H1 (cell line): ENCODE measurements around the gene RAP1A. TPM values are rescaled to one million over a fixed set of nuclear protein-coding genes. Genes with fewer than 3 reads are reported as not detected.

Experiments
- CTCF ChIA-PET: fragments of 300-600 bp; sonication (Branson Sonifier 250); formaldehyde crosslinking; loops from one replicate; lab custom pipeline; 2021; ENCODE audit not compliant: partially characterized antibody; lab: Charles Lee
- POLR2A ChIA-PET: fragments of 300-600 bp; sonication (Branson Sonifier 250); formaldehyde crosslinking; loops from one replicate; lab custom pipeline; 2021; ENCODE audit warnings: inconsistent platforms; ENCODE audit not compliant: partially characterized antibody; lab: Charles Lee
- DNase-seq, 2 experiments: peaks; one replicate each; pipeline versions ENCODE4 v3.0.0 to v3.0.0-alpha.2; 2010 to 2022; ENCODE audit warnings: low spot score in 2 of 2, low read depth in 1 of 2, mixed read lengths in 1 of 2
- FAIRE-seq: peaks from 2 replicates; lab custom pipeline; 2011; peaks lifted over from hg19 to GRCh38; lab: Jason Lieb, UNC
- H2AFZ ChIP-seq: 2 replicates; pipeline ENCODE4 v1.8.1; 2012; ENCODE audit warnings: low read length, inconsistent platforms
- H2AK5ac ChIP-seq: 2 replicates; pipeline ENCODE4 v1.6.1; 2013; ENCODE audit warnings: low read depth, low read length
- H2BK120ac ChIP-seq: replicated peaks from 2 replicates; pipeline ENCODE3; 2013; ENCODE audit warnings: low read depth, low read length, inconsistent platforms
- H2BK12ac ChIP-seq: 2 replicates; pipeline ENCODE4 v1.6.1; 2013; ENCODE audit warnings: low read depth, low read length
- H2BK15ac ChIP-seq: 2 replicates; pipeline ENCODE4 v1.6.1; 2013; ENCODE audit warnings: low read length
- H2BK20ac ChIP-seq: 2 replicates; pipeline ENCODE4 v1.6.1; 2013; ENCODE audit warnings: low read length
- H2BK5ac ChIP-seq: 2 replicates; pipeline ENCODE4 v1.6.1; 2013; ENCODE audit warnings: low read depth, low read length
- H3K14ac ChIP-seq: 2 replicates; pipeline ENCODE4 v1.6.1; 2013; ENCODE audit warnings: inconsistent platforms; ENCODE audit not compliant: insufficient read length
- H3K18ac ChIP-seq: 2 replicates; pipeline ENCODE4 v1.6.1; 2013; ENCODE audit warnings: low read length; ENCODE audit errors: extremely low read depth
- H3K23ac ChIP-seq: 2 replicates; pipeline ENCODE4 v1.6.1; 2013; ENCODE audit warnings: inconsistent platforms; ENCODE audit not compliant: insufficient read length
- H3K23me2 ChIP-seq: 2 replicates; pipeline ENCODE4 v1.6.1; 2013; ENCODE audit warnings: low read depth, low read length
- H3K27ac ChIP-seq: 2 replicates; pipeline ENCODE4 v1.6.1; 2011; ENCODE audit warnings: low read depth, low read length, inconsistent platforms
- H3K27me3 ChIP-seq, 4 experiments: replicated peaks in 1 of 4; 1 replicate in 1 of 4; 2 replicates in 3 of 4; pipeline versions ENCODE4 v1.6.1 to v1.8.1; 2011 to 2013; ENCODE audit warnings: low read length in 3 of 4, mild to moderate bottlenecking in 3 of 4, inconsistent platforms in 2 of 4, mixed read lengths in 2 of 4, moderate library complexity in 1 of 4; ENCODE audit not compliant: control insufficient read depth in 3 of 4, insufficient read depth in 3 of 4; ENCODE audit errors: extremely low read depth in 1 of 4
- H3K36me3 ChIP-seq, 4 experiments: 2 replicates each; pipeline versions ENCODE4 v1.6.1 to v1.8.1; 2011 to 2013; ENCODE audit warnings: mild to moderate bottlenecking in 4 of 4, low read length in 3 of 4, moderate library complexity in 2 of 4, control low read depth in 1 of 4, inconsistent platforms in 1 of 4; ENCODE audit not compliant: insufficient read depth in 4 of 4, control insufficient read depth in 2 of 4
- H3K4ac ChIP-seq: replicated peaks from 2 replicates; pipeline ENCODE3; 2013; ENCODE audit warnings: low read length, low read depth, mixed read lengths, inconsistent platforms; ENCODE audit not compliant: insufficient read length
- H3K4me1 ChIP-seq, 4 experiments: replicated peaks in 1 of 4; 1 replicate in 1 of 4; 2 replicates in 3 of 4; pipeline versions ENCODE4 v1.6.1 to v1.8.1; 2011 to 2013; ENCODE audit warnings: low read length in 3 of 4, inconsistent platforms in 2 of 4, mixed read lengths in 1 of 4; ENCODE audit not compliant: insufficient read depth in 4 of 4, control insufficient read depth in 3 of 4
- H3K4me2 ChIP-seq, 2 experiments: 2 replicates each; pipeline versions ENCODE4 v1.6.1 to v1.8.1; 2011 to 2013; ENCODE audit warnings: low read depth in 2 of 2, low read length in 2 of 2, control low read depth in 1 of 2, inconsistent platforms in 1 of 2, mild to moderate bottlenecking in 1 of 2; ENCODE audit not compliant: insufficient read depth in 1 of 2
- H3K4me3 ChIP-seq, 4 experiments: fragments of 200-600, 300-600 bp in 1 of 4; sonication (generic), shearing (Covaris generic), sonication (Bioruptor Twin) in 1 of 4; 2 replicates each; pipeline versions ENCODE4 v1.5.1 to v1.8.1; 2011 to 2016; ENCODE audit warnings: low read length in 4 of 4, low read depth in 3 of 4, control low read depth in 2 of 4, inconsistent platforms in 2 of 4, mild to moderate bottlenecking in 2 of 4, mixed read lengths in 1 of 4, moderate library complexity in 1 of 4; ENCODE audit not compliant: insufficient read depth in 2 of 4; ENCODE audit errors: extremely low read depth in 1 of 4
- H3K56ac ChIP-seq: replicated peaks from 2 replicates; pipeline ENCODE3; 2013; ENCODE audit warnings: low read depth, mild to moderate bottlenecking, mixed read lengths, low read length, inconsistent platforms; ENCODE audit not compliant: insufficient read length
- H3K79me1 ChIP-seq: 2 replicates; pipeline ENCODE4 v1.6.1; 2013; ENCODE audit warnings: low read depth, low read length, control low read depth
- H3K79me2 ChIP-seq, 2 experiments: 2 replicates each; pipeline versions ENCODE4 v1.6.1 to v1.8.1; 2012 to 2013; ENCODE audit warnings: low read length in 2 of 2, mild to moderate bottlenecking in 2 of 2, inconsistent platforms in 1 of 2; ENCODE audit not compliant: insufficient read depth in 2 of 2, control insufficient read depth in 1 of 2
- H3K9ac ChIP-seq, 4 experiments: replicated peaks in 1 of 4; 1 replicate in 1 of 4; 2 replicates in 3 of 4; pipeline versions ENCODE4 v1.6.1 to v1.8.1; 2011 to 2013; ENCODE audit warnings: low read depth in 3 of 4, low read length in 3 of 4, control low read depth in 2 of 4, mild to moderate bottlenecking in 2 of 4, moderate library complexity in 2 of 4, inconsistent platforms in 1 of 4; ENCODE audit errors: extremely low read depth in 1 of 4
- H3K9me3 ChIP-seq, 2 experiments: 2 replicates each; pipeline versions ENCODE4 v1.6.1 to v1.8.1; 2012 to 2013; ENCODE audit warnings: mild to moderate bottlenecking in 2 of 2, moderate library complexity in 2 of 2, control low read depth in 1 of 2, inconsistent platforms in 1 of 2, low read depth in 1 of 2, low read length in 1 of 2, mixed read lengths in 1 of 2; ENCODE audit not compliant: insufficient read depth in 2 of 2
- H4K20me1 ChIP-seq, 2 experiments: replicated peaks in 1 of 2; 2 replicates each; pipeline versions ENCODE3 to v1.8.1; 2011 to 2013; ENCODE audit warnings: inconsistent platforms in 2 of 2, low read length in 2 of 2, mild to moderate bottlenecking in 1 of 2; ENCODE audit not compliant: insufficient read depth in 2 of 2, control insufficient read depth in 1 of 2
- H4K5ac ChIP-seq: 2 replicates; pipeline ENCODE4 v1.6.1; 2013; ENCODE audit warnings: low read length, low read depth, mixed read lengths, inconsistent platforms; ENCODE audit not compliant: insufficient read length
- H4K8ac ChIP-seq: 2 replicates; pipeline ENCODE4 v1.8.0; 2013; ENCODE audit warnings: mild to moderate bottlenecking, moderate library complexity, low read length, inconsistent platforms; ENCODE audit not compliant: insufficient read depth; ENCODE audit errors: extremely low read depth
- H4K91ac ChIP-seq: replicated peaks from 2 replicates; pipeline ENCODE3; 2013; ENCODE audit warnings: low read length, mixed read lengths, inconsistent platforms; ENCODE audit not compliant: insufficient read length
- polyA plus RNA-seq, 7 experiments: library from polyadenylated mRNA; depleted of rRNA in 3 of 7; stranded (reverse) in 5 of 7; unstranded in 2 of 7; fragments of >200 nt in 5 of 7; fragments of 200-250 nt in 2 of 7; gene quantifications; 1 replicate in 5 of 7; 2 replicates in 1 of 7; 4 replicates in 1 of 7; pipeline versions ENCODE4 v1.2.1 to v1.2.3, GENCODE V29; 2011 to 2013; ENCODE audit warnings: missing spikeins in 2 of 7, mixed read lengths in 2 of 7
- total RNA-seq: library from RNA; stranded (reverse); fragmentation: NEBNext Ultra II Directional; extraction: Animal tissue kit (Norgen Biotek cat#: 25700); gene quantifications from 2 replicates; pipeline ENCODE4 v1.2.1, GENCODE V29; 2021
- TF ChIP-seq, protein P1 (sequence below): IDR thresholded peaks from 2 replicates; pipeline ENCODE4 v1.6.1; 2012; ENCODE audit warnings: low read length, inconsistent platforms

The RAP1A gene
- total and polyA plus RNA-seq, 2 of the 8 experiments (the other 6 are each of a cell fraction or from before 2014, with no cell fraction given) = 10.9 to 35.8 TPM

DNA sequence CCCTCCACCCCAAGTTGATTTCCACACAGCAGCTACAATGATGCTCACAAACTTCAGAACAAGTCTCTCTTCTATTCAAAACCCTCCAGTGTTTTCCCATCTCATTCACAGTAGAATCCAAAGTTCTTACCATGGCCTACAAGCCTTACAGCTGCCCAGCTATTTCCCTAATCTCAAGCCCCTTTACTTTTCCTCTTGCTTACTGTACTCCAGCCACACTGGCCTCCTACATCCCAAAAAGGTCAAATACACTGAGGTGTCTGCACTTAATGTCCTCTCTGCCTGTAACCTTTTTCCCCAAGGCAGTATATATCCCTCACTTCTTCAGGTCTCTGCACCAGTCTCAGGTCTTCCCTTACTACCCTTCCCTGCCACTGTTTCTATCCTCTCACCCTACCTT, 2.6 kb downstream of the RAP1A start:
- Histone ChIP-seq H2BK15ac (no peak overlapping the region), H3K79me1 (no peaks in the 10 kb centered on the region; the same call in 1 of the 2 replicates), H3K4me1 (peaks cover 0 to 5% (median 2%) of the 10 kb centered on the region in 4 experiments; a peak in 4 of 7 replicates), H2BK12ac (no peak overlapping the region), H3K14ac (no peak overlapping the region), H3K79me2 (peaks cover 0 to 68% of the 10 kb centered on the region in 2 experiments; a peak in 3 of 4 replicates), H3K36me3 (no peaks in the 10 kb centered on the region), H2AK5ac (no peak overlapping the region), H4K8ac (no peak overlapping the region), H3K23ac (no peak overlapping the region), H3K27me3 (no peaks in the 10 kb centered on the region), H3K56ac (no peak overlapping the region), H2AFZ (no peak overlapping the region), H4K91ac (no peak overlapping the region), H3K4me2 (no peak overlapping the region), H3K18ac (no peak overlapping the region), H3K23me2 (peaks cover 7% of the 10 kb centered on the region), H3K9ac (no peak overlapping the region), H2BK5ac (no peak overlapping the region), H3K4me3 (no peak overlapping the region), H3K27ac (no peak overlapping the region), H2BK120ac (no peak overlapping the region), H3K4ac (no peak overlapping the region), H3K9me3 (no peaks in the 10 kb centered on the region), H2BK20ac (no peak overlapping the region), H4K5ac (no peak overlapping the region), H4K20me1 (peaks cover 0 to 3% of the 10 kb centered on the region in 2 experiments)
- TF ChIP-seq, protein P1, sequence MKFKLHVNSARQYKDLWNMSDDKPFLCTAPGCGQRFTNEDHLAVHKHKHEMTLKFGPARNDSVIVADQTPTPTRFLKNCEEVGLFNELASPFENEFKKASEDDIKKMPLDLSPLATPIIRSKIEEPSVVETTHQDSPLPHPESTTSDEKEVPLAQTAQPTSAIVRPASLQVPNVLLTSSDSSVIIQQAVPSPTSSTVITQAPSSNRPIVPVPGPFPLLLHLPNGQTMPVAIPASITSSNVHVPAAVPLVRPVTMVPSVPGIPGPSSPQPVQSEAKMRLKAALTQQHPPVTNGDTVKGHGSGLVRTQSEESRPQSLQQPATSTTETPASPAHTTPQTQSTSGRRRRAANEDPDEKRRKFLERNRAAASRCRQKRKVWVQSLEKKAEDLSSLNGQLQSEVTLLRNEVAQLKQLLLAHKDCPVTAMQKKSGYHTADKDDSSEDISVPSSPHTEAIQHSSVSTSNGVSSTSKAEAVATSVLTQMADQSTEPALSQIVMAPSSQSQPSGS = no peak
- DNase-seq (no peak), FAIRE-seq (no peak)
- ChIA-PET POLR2A (no interaction called here), CTCF (interaction anchor here (1.0 to 4.3 kb wide), 3 partner anchors 106 to 140 kb away, joined by 3 to 17 read pairs (median 3); no protein-coding TSS in a partner anchor)
